Activated T-cell treated with anti-CD3 and anti-CD28 coated beads for 24 hours (primary cell): ENCODE data around the gene MRPL17.

ENCODE experiments used
- DNase-seq: peaks from one replicate; pipeline ENCODE4 v3.0.0-alpha.2; 2020; ENCODE audit warnings: low read depth

Gene MRPL17

GRCh38 chr11:6654281-6655019 lies 28.7 kb downstream of the MRPL17 start:
- no peak for DNase-seq

- DNase-seq = no peak
Measured at GRCh38 chr11:6653656-6654055, 29.5 kb downstream of the MRPL17 start.

- no peak for DNase-seq
Measured at GRCh38 chr11:6653097-6653496, 30.0 kb downstream of the MRPL17 start.

- DNase-seq = no peak
Measured at GRCh38 chr11:6652182-6652581, 31.0 kb downstream of the MRPL17 start.

- peak; percentile 38 for DNase-seq
Measured at GRCh38 chr11:6650980-6651379, 32.2 kb downstream of the MRPL17 start.

- DNase-seq = no peak
Measured at GRCh38 chr11:6650104-6650503, 33.0 kb downstream of the MRPL17 start.

GRCh38 chr11:6648501-6648900 lies 34.6 kb downstream of the MRPL17 start:
- DNase-seq = no peak

GRCh38 chr11:6647836-6648235 lies 35.3 kb downstream of the MRPL17 start:
- no peak for DNase-seq

- DNase-seq = no peak
Measured at GRCh38 chr11:6646918-6647679, 36.0 kb downstream of the MRPL17 start.

- DNase-seq = no peak
Measured at GRCh38 chr11:6646576-6646917, 36.6 kb downstream of the MRPL17 start.

- no peak for DNase-seq
Measured at GRCh38 chr11:6646071-6646470, 37.1 kb downstream of the MRPL17 start.

GRCh38 chr11:6642957-6643356 lies 40.2 kb downstream of the MRPL17 start:
- DNase-seq = no peak

GRCh38 chr11:6640985-6641701 lies 42.0 kb downstream of the MRPL17 start:
- DNase-seq = no peak

- DNase-seq = no peak
Measured at GRCh38 chr11:6640036-6640984, 42.8 kb downstream of the MRPL17 start.

GRCh38 chr11:6638429-6638828 lies 44.7 kb downstream of the MRPL17 start:
- DNase-seq = no peak

GRCh38 chr11:6637871-6638270 lies 45.3 kb downstream of the MRPL17 start:
- no peak for DNase-seq

- DNase-seq = no peak
Measured at GRCh38 chr11:6636480-6636879, 46.7 kb downstream of the MRPL17 start.

- DNase-seq = no peak
Measured at GRCh38 chr11:6635082-6635932, 47.8 kb downstream of the MRPL17 start.

GRCh38 chr11:6634534-6634933 lies 48.6 kb downstream of the MRPL17 start:
- DNase-seq = no peak

- no peak for DNase-seq
Measured at GRCh38 chr11:6633422-6634408, 49.4 kb downstream of the MRPL17 start.
